ENCODE measurements around the gene OSER1.

OSER1 gene

GRCh38 chr20:44172572-44172950 is 38.0 kb downstream of the OSER1 start:
- no peak for DNase-seq

DNA sequence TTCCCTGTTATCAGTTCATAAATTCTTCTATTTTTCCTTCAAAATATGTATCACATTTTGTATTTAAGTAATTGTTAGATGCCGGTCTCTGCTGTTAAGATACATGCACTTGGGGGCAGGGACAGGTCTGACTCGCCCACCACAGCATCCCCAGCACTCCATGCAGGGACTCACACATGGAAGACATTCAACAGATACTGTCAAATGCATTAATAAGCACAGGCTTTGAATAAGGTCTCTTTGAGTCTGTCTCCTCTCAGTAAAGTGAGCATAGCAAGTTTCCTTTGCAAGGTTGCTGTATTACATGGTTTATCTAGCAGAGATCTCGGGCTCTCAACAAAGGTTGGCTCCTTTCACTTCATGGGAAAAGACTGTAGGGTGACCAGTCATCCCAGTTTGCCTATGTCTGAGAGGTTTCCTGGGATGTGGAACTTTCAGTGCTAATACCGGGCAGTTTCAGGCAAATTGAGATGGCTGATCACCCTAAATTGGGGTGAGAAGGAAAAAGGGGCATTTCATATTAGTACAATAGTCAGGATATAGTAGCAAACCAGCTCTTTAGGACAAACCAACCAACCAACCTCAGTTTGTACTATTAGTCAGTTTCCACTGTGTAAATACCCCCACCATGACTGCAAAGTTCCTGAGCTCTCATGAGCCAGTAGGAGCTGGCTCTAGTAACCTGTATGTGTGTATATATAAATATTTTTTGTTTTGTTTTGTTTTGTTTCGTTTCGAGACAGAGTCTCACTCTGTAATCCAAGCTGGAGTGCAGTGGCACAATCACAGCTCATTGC is 38.6 kb downstream of the OSER1 start:
- no peak for DNase-seq

DNA sequence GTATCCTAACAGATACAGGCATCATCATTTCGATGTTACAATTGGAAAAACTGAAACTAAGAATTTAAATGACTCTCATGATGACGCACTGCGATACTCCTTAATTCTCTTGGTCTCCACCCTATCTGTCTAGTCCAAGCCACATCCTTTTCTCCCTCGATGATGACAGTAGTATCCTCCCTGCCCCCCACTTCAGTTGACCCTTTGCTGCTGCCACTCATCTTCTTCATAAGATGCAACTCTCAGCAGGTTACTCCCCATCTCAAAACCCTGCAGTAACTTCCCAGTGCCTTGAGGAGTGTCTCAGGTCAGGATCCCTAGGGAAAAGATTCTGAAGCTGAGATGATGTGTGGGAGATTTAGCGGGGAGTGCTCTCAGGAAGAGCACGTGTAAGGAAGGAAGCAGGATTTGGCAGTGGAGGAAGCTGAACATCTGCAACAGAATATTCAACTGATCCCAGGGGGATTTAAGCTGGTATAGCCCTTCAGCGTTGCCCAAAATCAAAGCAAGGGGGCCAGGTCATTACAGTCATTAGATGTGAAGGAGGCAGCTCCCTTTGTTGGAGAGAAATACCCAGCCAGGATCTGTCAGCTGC is 39.7 kb downstream of the OSER1 start:
- DNase-seq, result no peak

- no peak for DNase-seq
These were observed 42.8 kb downstream of the OSER1 start for GRCh38 chr20:44167736-44168135.

- DNase-seq, result no peak
These were observed 44.1 kb downstream of the OSER1 start for GRCh38 chr20:44166477-44166876.

- DNase-seq, result no peak
These were observed 44.6 kb downstream of the OSER1 start for GRCh38 chr20:44166008-44166407.

- no peak for DNase-seq
These were observed 50.4 kb downstream of the OSER1 start for GRCh38 chr20:44160133-44160532.

DNA sequence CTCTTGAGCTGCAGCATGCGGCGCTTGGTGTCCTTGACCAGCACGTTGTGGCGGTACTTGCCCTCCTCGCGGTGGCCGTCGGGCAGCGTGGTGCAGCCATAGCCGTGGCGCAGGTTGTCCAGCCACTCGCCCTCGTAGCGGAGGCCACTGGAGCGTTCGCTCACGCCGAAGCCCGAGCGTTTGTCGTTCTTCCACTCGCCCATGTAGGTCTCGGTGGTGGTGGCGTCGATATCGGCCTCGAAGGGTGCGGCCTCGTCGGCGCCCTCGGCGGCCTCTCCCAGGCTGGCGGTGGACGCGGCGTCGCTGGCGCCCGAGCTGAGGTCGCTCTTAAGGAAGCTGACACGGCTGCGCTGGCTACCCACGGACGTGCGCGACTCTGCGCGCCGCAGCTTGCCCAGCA is 50.9 kb downstream of the OSER1 start:
- DNase-seq, result no peak

GRCh38 chr20:44159125-44159524 is 51.4 kb downstream of the OSER1 start:
- no peak for DNase-seq

- DNase-seq, result no peak
These were observed 53.5 kb downstream of the OSER1 start for GRCh38 chr20:44157061-44157460.

GRCh38 chr20:44154521-44155001 is 56.0 kb downstream of the OSER1 start:
- no peak for DNase-seq

GRCh38 chr20:44153636-44154043 is 56.9 kb downstream of the OSER1 start:
- no peak for DNase-seq

DNA sequence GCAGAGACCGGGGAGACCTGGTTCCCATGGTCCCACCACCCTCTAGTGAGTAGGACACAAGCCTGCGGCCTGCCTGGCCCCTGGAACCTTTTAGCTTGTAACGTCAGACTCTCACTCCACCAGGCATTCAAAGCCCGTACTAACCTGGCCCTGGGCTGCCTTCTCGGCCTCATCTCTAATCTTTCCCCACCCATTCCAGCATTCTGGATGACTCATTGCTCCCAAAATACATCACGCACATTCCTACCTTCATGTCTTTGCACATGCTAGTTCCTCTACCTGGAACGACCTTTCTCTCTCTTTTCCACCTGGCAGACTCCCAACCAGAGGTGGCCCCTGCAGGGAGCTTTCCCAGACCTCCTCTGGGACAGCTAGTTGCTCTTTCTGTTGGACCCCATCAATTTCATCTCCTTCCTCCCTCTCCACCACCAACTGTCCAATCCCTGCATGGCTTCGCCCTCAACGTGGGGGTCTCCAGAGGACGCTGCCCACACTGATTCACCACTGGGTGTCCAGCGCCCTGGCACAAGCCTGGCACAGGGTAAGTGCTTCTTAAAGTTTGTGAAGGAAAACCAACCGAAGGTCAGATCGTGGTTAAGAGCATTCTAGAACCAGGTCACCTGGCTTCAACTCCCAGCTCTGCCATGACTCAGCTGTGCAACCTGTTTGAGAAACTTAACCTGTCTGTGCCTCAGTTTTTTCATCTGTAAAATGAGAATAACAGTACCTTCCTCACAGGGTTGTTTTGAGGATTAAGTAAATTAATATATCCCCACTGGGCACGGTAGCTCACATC is 58.8 kb downstream of the OSER1 start:
- DNase-seq, result no peak

GRCh38 chr20:44146272-44146671 is 64.3 kb downstream of the OSER1 start:
- no peak for DNase-seq

Data from amniotic stem cell (primary cell).